Right lobe of liver (tissue), 6 donors: ENCODE results near the gene CMYA5. TPM values are rescaled to one million over a fixed set of nuclear protein-coding genes. Genes with fewer than 3 reads are reported as not detected.
"Not testable (repeated sequence)": the region's sequence is repeated elsewhere in the genome, so short reads cannot be mapped to it uniquely, and the experiment has no call there.

Experiments used
- ATAC-seq, 4 donors: fragments of 200-7000 bp; cut with Tn5 transposase; one replicate each; pipeline ENCODE4 v1.9.1; 2020; ENCODE audit warnings: mild to moderate bottlenecking in 4 of 4, moderate library complexity in 4 of 4
- DNase-seq, 3 donors: peaks; one replicate each; pipeline ENCODE4 v3.0.0-alpha.2; 2020
- H3K27ac ChIP-seq, 3 donors: fragments of 200-600 bp; one replicate each; pipeline ENCODE4 v1.8.0; 2022
- H3K27me3 ChIP-seq, 2 donors: fragments of 200-600 bp; one replicate each; pipeline ENCODE4 v1.8.0; 2022
- H3K36me3 ChIP-seq, 4 donors: fragments of 200-600 bp; sonication (generic) in 1 of 4; one replicate each; pipeline versions ENCODE4 v1.5.1 to v1.8.0; 2017 to 2022; ENCODE audit warnings: control low read depth in 1 of 4
- H3K4me1 ChIP-seq, 4 donors: fragments of 200-600 bp; sonication (generic) in 1 of 4; one replicate each; pipeline versions ENCODE4 v1.5.1 to v1.8.0; 2017 to 2022; ENCODE audit warnings: control low read depth in 1 of 4
- H3K4me3 ChIP-seq, 3 donors: fragments of 200-600 bp; one replicate each; pipeline ENCODE4 v1.8.0; 2022
- H3K9me3 ChIP-seq, 4 donors: fragments of 200-600 bp; sonication (generic) in 1 of 4; one replicate each; pipeline versions ENCODE4 v1.5.1 to v1.8.0; 2017 to 2022; ENCODE audit warnings: control low read depth in 1 of 4
- POLR2A ChIP-seq: fragments of 450-650 bp; IDR thresholded peaks from one replicate; pipeline ENCODE4 v1.6.1; 2017; ENCODE audit warnings: antibody characterized with exemption, mild to moderate bottlenecking
- WGBS: methylation state at CpG from one replicate; pipeline ENCODE4 v1.1.6; 2018; ENCODE audit warnings: low coverage, low lambda C conversion rate; ENCODE audit not compliant: insufficient coverage; ENCODE audit errors: missing lambda C conversion rate; 5-methylcytosine and 5-hydroxymethylcytosine counted together
- intact Hi-C, 2 donors: fragments of 100-400 bp; cut with DNase I; formaldehyde crosslinking; loops; one replicate each; pipeline versions ENCODE4 v1.11.2 to v1.14.1; 2022
- total RNA-seq, 6 experiments: library from RNA; depleted of rRNA in 2 of 6; stranded (reverse); fragments of >200 nt in 2 of 6; fragmentation: NEBNext Ultra II Directional in 3 of 6; extraction: Animal tissue kit (Norgen Biotek cat#: 25700) in 3 of 6; gene quantifications; one replicate each; pipeline versions ENCODE4 v1.1.0 to v1.2.4, GENCODE V29; 2016 to 2023
- TF ChIP-seq, protein P1 (sequence below), 4 donors: fragments of 200-600 bp in 3 of 4; fragments of 450-650 bp in 1 of 4; IDR thresholded peaks; one replicate each; pipeline versions ENCODE4 v1.5.1 to v1.8.0; 2016 to 2022; ENCODE audit warnings: antibody characterized with exemption in 4 of 4, mild to moderate bottlenecking in 2 of 4
- donor health status: DM: no; HTN: yes; CAD: no.
- donor health status: DM: no; HTN: no; CAD: no.
- donor health status: DM: no; HTN: no; CAD: no.
- donor health status: DM: no; HTN: yes; CAD: no.
- donor health status: DM: no; HTN: yes; CAD: no.

CMYA5 gene
- total RNA-seq, 6 experiments from 2014 or later, result 1.1 to 5.8 (median 2.8) TPM

- 38% methylated on average over 3 of the region's 13 CpGs for WGBS
- intact Hi-C loops, result no loop called here
- peaks cover 0 to 21% (median 10%) of the 10 kb centered on the region in 4 donors for H3K4me1 ChIP-seq
- no peak overlapping the region for H3K4me3 ChIP-seq
- H3K27ac ChIP-seq, result peak overlapping the region in 2 of 3 donors; percentile 18 to 64
- no peaks in the 10 kb centered on the region for H3K36me3 ChIP-seq
- H3K27me3 ChIP-seq, result no peaks in the 10 kb centered on the region
- H3K9me3 ChIP-seq, result no peaks in the 10 kb centered on the region
- peak; percentile 50 to 78 (median 77) for DNase-seq
- no peak for TF ChIP-seq POLR2A
- TF ChIP-seq, protein P1, sequence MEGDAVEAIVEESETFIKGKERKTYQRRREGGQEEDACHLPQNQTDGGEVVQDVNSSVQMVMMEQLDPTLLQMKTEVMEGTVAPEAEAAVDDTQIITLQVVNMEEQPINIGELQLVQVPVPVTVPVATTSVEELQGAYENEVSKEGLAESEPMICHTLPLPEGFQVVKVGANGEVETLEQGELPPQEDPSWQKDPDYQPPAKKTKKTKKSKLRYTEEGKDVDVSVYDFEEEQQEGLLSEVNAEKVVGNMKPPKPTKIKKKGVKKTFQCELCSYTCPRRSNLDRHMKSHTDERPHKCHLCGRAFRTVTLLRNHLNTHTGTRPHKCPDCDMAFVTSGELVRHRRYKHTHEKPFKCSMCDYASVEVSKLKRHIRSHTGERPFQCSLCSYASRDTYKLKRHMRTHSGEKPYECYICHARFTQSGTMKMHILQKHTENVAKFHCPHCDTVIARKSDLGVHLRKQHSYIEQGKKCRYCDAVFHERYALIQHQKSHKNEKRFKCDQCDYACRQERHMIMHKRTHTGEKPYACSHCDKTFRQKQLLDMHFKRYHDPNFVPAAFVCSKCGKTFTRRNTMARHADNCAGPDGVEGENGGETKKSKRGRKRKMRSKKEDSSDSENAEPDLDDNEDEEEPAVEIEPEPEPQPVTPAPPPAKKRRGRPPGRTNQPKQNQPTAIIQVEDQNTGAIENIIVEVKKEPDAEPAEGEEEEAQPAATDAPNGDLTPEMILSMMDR (IDR thresholded peaks at IDR 0.05), result peak; percentile 46 to 70 (median 62)
- ATAC-seq, result peak; percentile 94 to 99 (median 98)
These were observed 84.7 kb downstream of the CMYA5 start for GRCh38 chr5:79774171-79774854.

DNA sequence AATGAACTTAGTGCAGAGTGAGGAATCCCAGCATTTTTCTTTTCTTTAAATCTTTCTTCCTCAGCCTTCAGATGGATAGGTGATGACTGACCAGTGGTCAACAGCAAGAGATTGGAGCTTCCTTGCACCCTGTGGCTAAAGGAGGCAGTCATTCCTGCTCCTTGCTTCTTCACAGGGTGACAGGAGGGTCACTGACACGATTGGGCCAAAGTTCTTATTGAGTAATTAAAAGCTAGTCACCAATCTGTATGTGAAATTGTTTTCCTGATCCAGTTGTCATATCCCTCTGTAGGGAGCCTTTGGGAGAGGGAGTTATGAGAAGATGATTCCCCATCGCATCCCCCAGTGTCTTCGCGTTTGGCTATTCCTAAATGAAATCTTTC, 85.2 kb downstream of the CMYA5 start:
- peak overlapping the region in 2 of 3 donors; percentile 18 to 64 for H3K27ac ChIP-seq
- WGBS, result 61% methylated on average over 4 of the region's 4 CpGs
- no peaks in the 10 kb centered on the region for H3K36me3 ChIP-seq

GRCh38 chr5:79784741-79785140, 95.1 kb downstream of the CMYA5 start:
- DNase-seq, H3K9me3 ChIP-seq, H3K27ac ChIP-seq, H3K27me3 ChIP-seq, ATAC-seq, H3K36me3 ChIP-seq, intact Hi-C loops: not testable (repeated sequence)
- Histone ChIP-seq H3K4me3 (peak overlapping the region in 1 of 3 donors; percentile 43), H3K4me1 (peaks cover 0 to 13% (median 0%) of the 10 kb centered on the region in 4 donors)
- 12% methylated on average over 5 of the region's 14 CpGs for WGBS

More for the DNA sequence above, 85.2 kb downstream of the CMYA5 start:
- no peaks in the 10 kb centered on the region for H3K27me3 ChIP-seq
- H3K9me3 ChIP-seq, result no peaks in the 10 kb centered on the region
- DNase-seq (no peak), ATAC-seq (peak; percentile 73 to 88 (median 76))
- H3K4me3 ChIP-seq, result no peak overlapping the region
- TF ChIP-seq POLR2A, result no peak
- TF ChIP-seq, protein P1 (IDR thresholded peaks at IDR 0.05), result no peak
- H3K4me1 ChIP-seq, result peaks cover 0 to 21% (median 10%) of the 10 kb centered on the region in 4 donors
- intact Hi-C loops, result no loop called here

DNA sequence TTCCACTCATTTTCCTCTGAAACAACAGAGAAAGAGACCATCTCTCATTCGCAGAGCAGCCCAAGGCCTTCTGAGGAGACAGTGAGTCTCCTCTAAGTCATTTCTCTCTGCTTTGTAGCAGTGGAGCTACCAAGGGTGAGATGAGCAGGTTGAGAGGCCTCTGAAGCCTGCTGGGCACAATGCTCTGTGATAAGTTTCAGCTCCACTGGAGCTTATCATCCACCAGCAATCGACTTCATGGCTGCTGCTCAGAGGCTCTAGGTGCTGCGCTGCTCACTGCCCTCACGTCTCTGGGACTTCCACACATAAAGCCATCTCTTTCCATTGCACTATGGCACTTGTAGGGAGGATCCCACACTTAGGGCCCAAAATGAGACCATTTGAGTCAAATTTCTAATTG, 96.3 kb downstream of the CMYA5 start:
- peaks cover 0 to 13% (median 0%) of the 10 kb centered on the region in 4 donors for H3K4me1 ChIP-seq
- H3K27me3 ChIP-seq, result no peaks in the 10 kb centered on the region
- DNase-seq (no peak), ATAC-seq (no peak)
- H3K4me3 ChIP-seq, result no peak overlapping the region
- no peaks in the 10 kb centered on the region for H3K9me3 ChIP-seq
- intact Hi-C loops, result no loop called here
- no peak overlapping the region for H3K27ac ChIP-seq
- 100% methylated on average over 1 of the region's 4 CpGs for WGBS
- no peaks in the 10 kb centered on the region for H3K36me3 ChIP-seq
- TF ChIP-seq, protein P1 (IDR thresholded peaks at IDR 0.05), result no peak
- TF ChIP-seq POLR2A, result no peak

DNA sequence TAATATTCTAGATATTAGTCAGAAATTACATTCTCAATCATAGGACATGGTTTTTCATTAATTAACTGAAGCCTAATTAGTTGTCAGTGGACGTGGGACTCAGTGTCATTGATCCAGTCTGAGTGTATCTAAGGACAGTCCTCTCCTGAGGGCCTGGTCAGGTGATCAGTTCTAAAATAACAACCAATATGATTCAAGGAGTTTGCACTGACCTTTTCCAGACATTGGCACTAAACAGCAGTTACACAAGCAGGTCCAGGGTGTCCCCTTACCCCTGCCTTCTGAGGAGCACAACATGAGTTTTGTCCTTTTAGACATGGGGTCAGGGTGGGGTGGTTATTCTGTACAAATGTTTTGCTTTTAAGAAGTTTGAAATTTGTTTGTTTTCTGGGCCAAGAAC, 97.8 kb downstream of the CMYA5 start:
- 23% methylated on average over 1 of the region's 1 CpG for WGBS
- Histone ChIP-seq H3K9me3 (no peaks in the 10 kb centered on the region), H3K36me3 (no peaks in the 10 kb centered on the region), H3K4me1 (peaks cover 0 to 23% (median 4%) of the 10 kb centered on the region in 4 donors), H3K27ac (no peak overlapping the region), H3K4me3 (no peak overlapping the region), H3K27me3 (no peaks in the 10 kb centered on the region)
- ATAC-seq (peak; percentile 61 to 80 (median 79)), DNase-seq (no peak)
- TF ChIP-seq, protein P1 (IDR thresholded peaks at IDR 0.05), result no peak
- no peak for TF ChIP-seq POLR2A
- intact Hi-C loops, result no loop called here
